Transverse colon (tissue), 3 donors: ENCODE data around the gene KLHL29.

Source experiments
- CTCF ChIP-seq, 5 experiments: fragments of 200-600 bp in 3 of 5; fragments of 450-650 bp in 2 of 5; sonication (generic) in 3 of 5; IDR thresholded peaks; 1 replicate in 2 of 5; 2 replicates in 3 of 5; pipeline ENCODE4 v1.5.1; 2016 to 2017; ENCODE audit warnings: antibody characterized with exemption in 5 of 5, inconsistent platforms in 3 of 5, mild to moderate bottlenecking in 2 of 5, moderate library complexity in 1 of 5
- EP300 ChIP-seq: sonication (generic); formaldehyde crosslinking; IDR thresholded peaks from one replicate; pipeline ENCODE4 v1.6.1; 2017; ENCODE audit warnings: antibody characterized with exemption, low read depth

GRCh38 chr2:23512778-23513177 is 127.8 kb downstream of the KLHL29 start:
- TF ChIP-seq CTCF (IDR thresholded peaks at IDR 0.05) (no peak), EP300 (no peak)
